Measurements from ENCODE around the gene CTXND1. TPM values are rescaled to one million over a fixed set of nuclear protein-coding genes. Genes with fewer than 3 reads are reported as not detected.
"Not testable (repeated sequence)": the region's sequence is repeated elsewhere in the genome, so short reads cannot be mapped to it uniquely, and the experiment has no call there.

The CTXND1 gene
- polyA plus RNA-seq (2012; ENCODE audit: missing spikeins) = 0.04 TPM

GRCh38 chr15:80252121-80252518 is at the start of gene CTXND1:
CTXND1 (minus strand) TSS chr15:80252213; CDS start chr15:80201949, 50,264 bp downstream.
- no peak for FAIRE-seq
- no peak for DNase-seq (ENCODE audit: insufficient read length)
- TF ChIP-seq POLR2AphosphoS5 (IDR thresholded peaks at IDR 0.05; ENCODE audit: low read depth, low read length) = no peak
- TF ChIP-seq TAF1 (IDR thresholded peaks at IDR 0.05; ENCODE audit: borderline replicate concordance, low read depth, low read length) = no peak
- TF ChIP-seq POLR2A (IDR thresholded peaks at IDR 0.05; ENCODE audit: low read depth, low read length) = no peak

- FAIRE-seq (no peak), DNase-seq (ENCODE audit: insufficient read length) (no peak)
- TF ChIP-seq TAF1 (IDR thresholded peaks at IDR 0.05; ENCODE audit: borderline replicate concordance, low read depth, low read length) (no peak), POLR2A (IDR thresholded peaks at IDR 0.05; ENCODE audit: low read depth, low read length) (no peak), POLR2AphosphoS5 (IDR thresholded peaks at IDR 0.05; ENCODE audit: low read depth, low read length) (no peak)
Observed at GRCh38 chr15:80301472-80301871, 49.5 kb upstream of the CTXND1 start.

DNA sequence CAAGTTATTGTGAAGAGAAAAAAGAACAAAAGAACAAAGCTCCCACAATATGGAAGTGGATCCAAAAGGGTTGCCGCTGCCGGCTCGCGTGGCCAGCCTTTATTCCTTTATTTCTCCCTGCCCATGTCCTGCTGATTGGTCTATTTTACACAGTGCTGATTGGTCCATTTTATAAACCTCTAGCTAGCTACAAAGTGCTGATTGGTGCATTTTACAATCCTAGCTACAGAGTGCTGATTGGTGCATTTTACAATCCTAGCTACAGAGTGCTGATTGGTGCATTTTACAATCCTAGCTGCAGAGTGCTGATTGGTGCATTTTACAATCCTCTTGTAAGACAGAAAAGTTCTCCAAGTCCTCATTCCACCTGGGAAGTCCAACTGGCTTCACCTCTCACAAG is 43.8 kb upstream of the CTXND1 start:
- DNase-seq (ENCODE audit: insufficient read length); FAIRE-seq: not testable (repeated sequence)

- DNase-seq (ENCODE audit: insufficient read length) = no peak
- FAIRE-seq = no peak
- no peak for TF ChIP-seq POLR2A (IDR thresholded peaks at IDR 0.05; ENCODE audit: low read depth, low read length)
- no peak for TF ChIP-seq POLR2AphosphoS5 (IDR thresholded peaks at IDR 0.05; ENCODE audit: low read depth, low read length)
- TF ChIP-seq TAF1 (IDR thresholded peaks at IDR 0.05; ENCODE audit: borderline replicate concordance, low read depth, low read length) = no peak
Observed at GRCh38 chr15:80292079-80292478, 40.1 kb upstream of the CTXND1 start.

- not testable (repeated sequence) for DNase-seq (ENCODE audit: insufficient read length); FAIRE-seq
Observed at GRCh38 chr15:80290891-80291290, 38.9 kb upstream of the CTXND1 start.

- FAIRE-seq = no peak
- TF ChIP-seq POLR2AphosphoS5 (IDR thresholded peaks at IDR 0.05; ENCODE audit: low read depth, low read length) (no peak), TAF1 (IDR thresholded peaks at IDR 0.05; ENCODE audit: borderline replicate concordance, low read depth, low read length) (no peak), POLR2A (IDR thresholded peaks at IDR 0.05; ENCODE audit: low read depth, low read length) (no peak)
- DNase-seq (ENCODE audit: insufficient read length) = no peak
Observed at GRCh38 chr15:80289528-80290495, 37.8 kb upstream of the CTXND1 start.

DNA sequence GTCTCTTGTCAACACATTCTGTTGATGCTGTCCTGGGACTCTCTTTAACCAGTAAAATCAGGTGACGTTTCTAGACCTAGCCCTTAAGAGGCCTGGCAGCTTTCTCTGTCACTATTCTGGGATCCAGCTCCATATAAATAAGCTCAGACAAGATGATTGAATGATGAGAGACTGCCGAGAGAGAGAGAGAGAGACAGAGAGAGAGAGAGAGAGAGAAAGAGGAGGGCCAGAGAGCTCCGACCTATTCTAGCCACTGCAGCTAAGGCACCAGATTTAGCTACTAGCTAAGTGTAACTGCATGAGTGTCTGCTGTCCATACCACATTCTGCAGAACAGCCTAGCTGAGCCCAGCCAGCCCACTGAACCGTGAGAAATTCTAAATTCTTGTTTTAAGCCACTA is 36.1 kb upstream of the CTXND1 start:
- FAIRE-seq (no peak), DNase-seq (ENCODE audit: insufficient read length) (no peak)
- no peak for TF ChIP-seq TAF1 (IDR thresholded peaks at IDR 0.05; ENCODE audit: borderline replicate concordance, low read depth, low read length)
- no peak for TF ChIP-seq POLR2AphosphoS5 (IDR thresholded peaks at IDR 0.05; ENCODE audit: low read depth, low read length)
- no peak for TF ChIP-seq POLR2A (IDR thresholded peaks at IDR 0.05; ENCODE audit: low read depth, low read length)

- TF ChIP-seq POLR2AphosphoS5 (IDR thresholded peaks at IDR 0.05; ENCODE audit: low read depth, low read length) (no peak), POLR2A (IDR thresholded peaks at IDR 0.05; ENCODE audit: low read depth, low read length) (no peak), TAF1 (IDR thresholded peaks at IDR 0.05; ENCODE audit: borderline replicate concordance, low read depth, low read length) (no peak)
- FAIRE-seq (no peak), DNase-seq (ENCODE audit: insufficient read length) (no peak)
Observed at GRCh38 chr15:80286055-80286454, 34.0 kb upstream of the CTXND1 start.

GRCh38 chr15:80285379-80285778 is 33.4 kb upstream of the CTXND1 start:
- FAIRE-seq (no peak), DNase-seq (ENCODE audit: insufficient read length) (no peak)
- TF ChIP-seq TAF1 (IDR thresholded peaks at IDR 0.05; ENCODE audit: borderline replicate concordance, low read depth, low read length) (no peak), POLR2AphosphoS5 (IDR thresholded peaks at IDR 0.05; ENCODE audit: low read depth, low read length) (no peak)

- DNase-seq (ENCODE audit: insufficient read length) (no peak), FAIRE-seq (no peak)
- TF ChIP-seq TAF1 (IDR thresholded peaks at IDR 0.05; ENCODE audit: borderline replicate concordance, low read depth, low read length) (no peak), POLR2AphosphoS5 (IDR thresholded peaks at IDR 0.05; ENCODE audit: low read depth, low read length) (no peak), POLR2A (IDR thresholded peaks at IDR 0.05; ENCODE audit: low read depth, low read length) (no peak)
Observed at GRCh38 chr15:80283531-80283930, 31.5 kb upstream of the CTXND1 start.

- no peak for TF ChIP-seq POLR2A (IDR thresholded peaks at IDR 0.05; ENCODE audit: low read depth, low read length)
- no peak for TF ChIP-seq POLR2AphosphoS5 (IDR thresholded peaks at IDR 0.05; ENCODE audit: low read depth, low read length)
- TF ChIP-seq TAF1 (IDR thresholded peaks at IDR 0.05; ENCODE audit: borderline replicate concordance, low read depth, low read length) = no peak
- FAIRE-seq (no peak), DNase-seq (ENCODE audit: insufficient read length) (no peak)
Observed at GRCh38 chr15:80277147-80277546, 25.1 kb upstream of the CTXND1 start.

- DNase-seq (ENCODE audit: insufficient read length) = no peak
- TF ChIP-seq POLR2AphosphoS5 (IDR thresholded peaks at IDR 0.05; ENCODE audit: low read depth, low read length) = no peak
- no peak for TF ChIP-seq POLR2A (IDR thresholded peaks at IDR 0.05; ENCODE audit: low read depth, low read length)
- TF ChIP-seq TAF1 (IDR thresholded peaks at IDR 0.05; ENCODE audit: borderline replicate concordance, low read depth, low read length) = no peak
- no peak for FAIRE-seq
Observed at GRCh38 chr15:80275961-80276360, 23.9 kb upstream of the CTXND1 start.

Data from GM12892 (cell line).